GM23338 (cell line): Measurements from ENCODE around the gene UCHL1. TPM values are rescaled to one million over a fixed set of nuclear protein-coding genes. Genes with fewer than 3 reads are reported as not detected.

ENCODE experiments used
- ATAC-seq: fragments of 200-7000 bp; cut with Tn5 transposase; 3 replicates; pipeline ENCODE4 v1.9.1; 2020
- DNase-seq: peaks from one replicate; pipeline ENCODE4 v3.0.0-alpha.2; 2015; ENCODE audit warnings: low spot score
- H2AFZ ChIP-seq: fragments of 200-600 bp; sonication (generic); 2 replicates; pipeline ENCODE4 v1.8.0; 2016; ENCODE audit warnings: antibody characterized with exemption, mild to moderate bottlenecking, moderate library complexity
- H3F3A ChIP-seq: fragments of 200-600 bp; sonication (generic); replicated peaks from 2 replicates; pipeline ENCODE4 v1.8.0; 2017; ENCODE audit warnings: antibody characterized with exemption, mixed run types, low read depth
- H3K27ac ChIP-seq: fragments of 200-600 bp; sonication (generic); 2 replicates; pipeline ENCODE4 v1.6.1; 2016; ENCODE audit warnings: low read depth
- H3K27me3 ChIP-seq: fragments of 200-600 bp; sonication (generic); 2 replicates; pipeline ENCODE4 v1.8.0; 2016; ENCODE audit warnings: mild to moderate bottlenecking, mixed run types, moderate library complexity; ENCODE audit not compliant: insufficient read depth
- H3K36me3 ChIP-seq: fragments of 200-600 bp; sonication (generic); 2 replicates; pipeline ENCODE4 v1.8.0; 2016; ENCODE audit warnings: mild to moderate bottlenecking; ENCODE audit not compliant: insufficient read depth
- H3K4me1 ChIP-seq: fragments of 200-600 bp; sonication (generic); 2 replicates; pipeline ENCODE4 v1.8.0; 2016; ENCODE audit warnings: mild to moderate bottlenecking, moderate library complexity; ENCODE audit not compliant: insufficient read depth
- H3K4me2 ChIP-seq: fragments of 200-600 bp; sonication (generic); 2 replicates; pipeline ENCODE4 v1.7.1; 2017; ENCODE audit warnings: mixed run types
- H3K4me3 ChIP-seq: fragments of 200-600 bp; sonication (generic); 2 replicates; pipeline ENCODE4 v1.6.1; 2016; ENCODE audit warnings: mixed run types
- H3K79me2 ChIP-seq: fragments of 200-600 bp; sonication (generic); replicated peaks from 2 replicates; pipeline ENCODE4 v1.8.0; 2017; ENCODE audit warnings: mild to moderate bottlenecking; ENCODE audit not compliant: insufficient read depth
- H3K9me2 ChIP-seq: fragments of 200-600 bp; sonication (generic); 2 replicates; pipeline ENCODE4 v1.8.0; 2017; ENCODE audit not compliant: insufficient read depth
- H4K20me1 ChIP-seq: fragments of 200-600 bp; sonication (generic); replicated peaks from 2 replicates; pipeline ENCODE4 v1.8.0; 2017; ENCODE audit warnings: mild to moderate bottlenecking; ENCODE audit not compliant: insufficient read depth
- H3K27ac Mint-ChIP-seq: 2 replicates; pipeline ENCODE4 v1.8.0; 2020; ENCODE audit warnings: inconsistent platforms, mild to moderate bottlenecking, moderate library complexity, mixed read lengths
- H3K27me3 Mint-ChIP-seq: 3 replicates; pipeline ENCODE4 v1.8.0; 2022; ENCODE audit warnings: low read depth, mild to moderate bottlenecking, moderate library complexity, mixed read lengths, inconsistent platforms; ENCODE audit not compliant: insufficient read depth, poor library complexity
- H3K36me3 Mint-ChIP-seq: 3 replicates; pipeline ENCODE4 v1.8.0; 2021; ENCODE audit warnings: low read depth, mild to moderate bottlenecking, inconsistent platforms, moderate library complexity, mixed read lengths
- H3K4me1 Mint-ChIP-seq: 3 replicates; pipeline ENCODE4 v1.8.0; 2020; ENCODE audit warnings: mild to moderate bottlenecking, inconsistent platforms, mixed read lengths
- H3K4me3 Mint-ChIP-seq: 3 replicates; pipeline ENCODE4 v1.8.0; 2021; ENCODE audit warnings: moderate library complexity, mild to moderate bottlenecking, inconsistent platforms, mixed read lengths
- H3K9me3 Mint-ChIP-seq: 3 replicates; pipeline ENCODE4 v1.8.0; 2020; ENCODE audit warnings: moderate library complexity, mild to moderate bottlenecking, inconsistent platforms, mixed read lengths
- CREB1 ChIP-seq: fragments of 250-450 bp; sonication (Bioruptor Pico); IDR thresholded peaks from 2 replicates; pipeline ENCODE4 v1.5.0; 2020; ENCODE audit warnings: low read depth, mild to moderate bottlenecking, moderate library complexity
- CTCF ChIP-seq, 2 experiments: fragments of 200-600 bp in 1 of 2; sonication (generic) in 1 of 2; conservative IDR thresholded peaks; 2 replicates each; pipeline versions ENCODE4 v1.5.1 to v1.6.1; 2016 to 2017; ENCODE audit warnings: antibody characterized with exemption in 2 of 2, low read depth in 2 of 2, mild to moderate bottlenecking in 2 of 2, moderate library complexity in 1 of 2
- ETS1 ChIP-seq: IDR thresholded peaks from 2 replicates; pipeline ENCODE4 v1.6.1; 2016; ENCODE audit warnings: antibody characterized with exemption
- EZH2 ChIP-seq: fragments of 200-600 bp; sonication (generic); IDR thresholded peaks from one replicate; pipeline ENCODE4 v1.8.0; 2017; ENCODE audit warnings: antibody characterized with exemption, mild to moderate bottlenecking, low read depth; ENCODE audit not compliant: unreplicated experiment
- EZH2phosphoT487 ChIP-seq: fragments of 200-600 bp; sonication (generic); IDR thresholded peaks from one replicate; pipeline ENCODE4 v1.8.1; 2018; ENCODE audit warnings: antibody characterized with exemption; ENCODE audit not compliant: unreplicated experiment
- JUNB ChIP-seq: IDR thresholded peaks from one replicate; pipeline ENCODE4 v1.6.1; 2016; ENCODE audit warnings: antibody characterized with exemption; ENCODE audit not compliant: unreplicated experiment
- NANOG ChIP-seq: IDR thresholded peaks from 2 replicates; pipeline ENCODE4 v1.6.1; 2016; ENCODE audit warnings: antibody characterized with exemption, borderline replicate concordance
- POLR2AphosphoS5 ChIP-seq: IDR thresholded peaks from 2 replicates; pipeline ENCODE4 v1.6.1; 2016; ENCODE audit warnings: antibody characterized with exemption, low read depth
- REST ChIP-seq: IDR thresholded peaks from one replicate; pipeline ENCODE4 v1.6.1; 2018; ENCODE audit warnings: antibody characterized with exemption; ENCODE audit not compliant: unreplicated experiment
- STAT1 ChIP-seq: IDR thresholded peaks from one replicate; pipeline ENCODE4 v1.6.1; 2016; ENCODE audit warnings: antibody characterized with exemption; ENCODE audit not compliant: unreplicated experiment
- ZNF114 ChIP-seq: fragments of 250-450 bp; sonication (Bioruptor Pico); IDR thresholded peaks from 2 replicates; pipeline ENCODE4 v1.5.0; 2020; ENCODE audit warnings: mild to moderate bottlenecking, moderate library complexity
- ZNF331 ChIP-seq: fragments of 250-450 bp; sonication (Bioruptor Pico); IDR thresholded peaks from 2 replicates; pipeline ENCODE4 v1.5.0; 2020; ENCODE audit warnings: low read depth, mild to moderate bottlenecking, moderate library complexity
- ZNF462 ChIP-seq: fragments of 250-450 bp; sonication (Bioruptor Pico); IDR thresholded peaks from 2 replicates; pipeline ENCODE4 v1.5.0; 2020; ENCODE audit warnings: mild to moderate bottlenecking, moderate library complexity
- polyA plus RNA-seq: library from polyadenylated mRNA; unstranded; fragments of >200 nt; fragmentation: Nextera tagmentation; extraction: Ambion mirVana; gene quantifications from 2 replicates; pipeline ENCODE4 v1.2.1, GENCODE V29; 2016
- total RNA-seq: library from RNA; depleted of rRNA; stranded (reverse); fragments of >200 nt; shearing (Covaris generic); gene quantifications from 2 replicates; pipeline ENCODE4 v1.2.3, GENCODE V29; 2014

The UCHL1 gene
- total and polyA plus RNA-seq, 2 experiments from 2014 or later, result 998 to 1,758 TPM

GRCh38 chr4:41215155-41215554, 41.6 kb upstream of the UCHL1 start:
- Mint-ChIP-seq H3K9me3 (no peaks in the 10 kb centered on the region), H3K4me1 (peaks cover 46% of the 10 kb centered on the region), H3K27me3 (peaks cover 29% of the 10 kb centered on the region), H3K27ac (no peak overlapping the region), H3K36me3 (no peaks in the 10 kb centered on the region), H3K4me3 (peak overlapping the region; percentile 77)
- peaks cover 29% of the 10 kb centered on the region for H3K4me1 ChIP-seq
- peaks cover 15% of the 10 kb centered on the region; the same call in 1 of the 2 replicates for H3F3A ChIP-seq
- DNase-seq (no peak), ATAC-seq (no peak)
- H3K79me2 ChIP-seq, result peaks cover 35% of the 10 kb centered on the region
- peak overlapping the region; percentile 95 for H3K4me2 ChIP-seq
- H3K4me3 ChIP-seq, result peak overlapping the region; percentile 89
- H3K27ac ChIP-seq, result no peak overlapping the region
- TF ChIP-seq CREB1 (CRISPR knock-in tag), result no peak
- no peak for TF ChIP-seq CTCF (conservative IDR thresholded peaks at IDR 0.05; ENCODE audit: low read depth in 2 of 2)
- no peak for TF ChIP-seq JUNB
- TF ChIP-seq ZNF462 (CRISPR knock-in tag), result no peak
- TF ChIP-seq ZNF114 (CRISPR knock-in tag), result no peak
- no peak for TF ChIP-seq NANOG
- no peak for TF ChIP-seq ETS1
- no peak for TF ChIP-seq EZH2
- no peak for TF ChIP-seq POLR2AphosphoS5
- TF ChIP-seq STAT1, result no peak
- no peak for TF ChIP-seq REST
- no peak for TF ChIP-seq EZH2phosphoT487
- TF ChIP-seq ZNF331 (CRISPR knock-in tag), result no peak
- H3K36me3 ChIP-seq, result no peaks in the 10 kb centered on the region
- peaks cover 15% of the 10 kb centered on the region for H4K20me1 ChIP-seq
- H3K27me3 ChIP-seq, result peaks cover 13% of the 10 kb centered on the region; the same call in 1 of the 2 replicates
- H3K9me2 ChIP-seq, result no peaks in the 10 kb centered on the region
- peak overlapping the region; percentile 67; the same call in 1 of the 2 replicates for H2AFZ ChIP-seq
